Keratinocyte (primary cell): Measurements from ENCODE around the gene KRTAP3-1.

Source experiments
- CTCF ChIP-seq, 3 experiments: IDR thresholded peaks in 1 of 3; conservative IDR thresholded peaks in 1 of 3; optimal IDR thresholded peaks in 1 of 3; 2 replicates in 2 of 3; 3 replicates in 1 of 3; pipeline versions ENCODE3 to v1.5.1; 2011; ENCODE audit warnings: low read length in 3 of 3, mild to moderate bottlenecking in 3 of 3, moderate library complexity in 2 of 3, control low read depth in 1 of 3, inconsistent platforms in 1 of 3; ENCODE audit not compliant: insufficient read depth in 2 of 3; ENCODE audit errors: extremely low read depth in 1 of 3
- EZH2 ChIP-seq: IDR thresholded peaks from one replicate; pipeline ENCODE4 v1.6.1; 2012; ENCODE audit warnings: inconsistent platforms, mild to moderate bottlenecking, low read length, moderate library complexity

GRCh38 chr17:41009301-41009760 is 403 bp upstream of the KRTAP3-1 start:
- TF ChIP-seq CTCF (optimal IDR thresholded peaks at IDR 0.05 in 1 of 3, IDR thresholded peaks at IDR 0.05 in 1 of 3, conservative IDR thresholded peaks at IDR 0.05 in 1 of 3; ENCODE audit: extremely low read depth in 1 of 3, insufficient read depth in 2 of 3, low read length in 3 of 3) (no peak), EZH2 (no peak)
